Islet of Langerhans (tissue), 1 donor: Measurements from ENCODE around the gene CMTR1.

ENCODE experiments used
- FAIRE-seq: peaks from one replicate; lab custom pipeline; 2011; peaks lifted over from hg19 to GRCh38; lab: Jason Lieb, UNC

Gene CMTR1

DNA sequence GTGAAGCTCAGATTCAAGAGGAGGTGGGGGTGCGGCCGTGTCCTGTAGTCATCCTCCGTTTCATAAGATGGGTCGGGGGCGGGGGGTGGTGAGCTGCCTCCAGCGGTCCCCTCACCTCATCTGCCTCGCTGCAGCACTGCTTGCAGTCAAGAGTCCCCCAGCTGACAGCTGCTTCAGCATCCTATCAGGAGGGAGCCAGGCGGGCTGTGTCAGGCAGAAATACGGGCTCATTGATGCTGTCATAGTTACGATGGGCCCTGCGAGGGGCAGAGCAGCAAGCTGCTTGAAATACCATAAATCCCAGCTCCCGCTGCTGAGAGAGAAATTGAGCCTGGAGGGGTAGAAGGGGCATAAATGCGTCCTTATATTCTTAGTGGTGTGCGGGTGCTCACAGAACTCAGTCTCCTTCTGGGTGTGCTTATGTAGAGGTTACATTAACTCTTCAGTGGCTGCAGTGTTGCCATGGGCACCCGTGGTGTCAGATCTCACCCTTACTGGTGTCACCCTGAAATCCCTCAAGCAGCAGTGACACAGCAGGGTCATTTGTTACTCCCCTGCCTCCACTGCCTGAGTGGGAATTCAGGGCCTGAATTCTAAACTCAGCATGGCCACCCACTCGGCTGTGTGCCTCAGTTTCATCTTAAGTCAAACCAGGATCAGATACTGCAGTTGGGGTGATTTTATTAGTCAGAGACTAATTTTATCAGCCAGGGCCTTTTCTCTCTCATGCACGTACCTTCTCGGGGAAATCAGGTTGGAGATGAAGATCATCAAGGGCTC is 44.8 kb downstream of the CMTR1 start:
- no peak for FAIRE-seq

DNA sequence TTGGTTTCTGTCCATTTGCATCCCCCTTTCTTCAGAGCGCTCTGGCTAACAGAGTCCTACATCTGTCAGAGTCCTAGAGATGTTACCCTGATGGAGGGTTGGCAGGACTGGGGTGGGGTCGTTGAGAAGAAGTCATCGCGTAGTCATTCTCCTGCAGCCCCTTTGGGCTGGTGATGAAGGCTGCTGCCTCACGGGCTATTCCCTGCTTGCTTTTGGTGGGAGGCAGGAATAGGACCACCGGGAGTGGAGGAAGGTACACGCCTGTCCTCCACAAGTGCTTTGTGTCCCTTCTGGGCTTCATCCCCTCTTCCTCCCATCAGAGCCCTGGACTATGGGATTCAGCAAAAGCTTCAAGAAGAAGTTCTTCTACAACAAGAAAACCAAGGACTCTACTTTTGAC is 45.8 kb downstream of the CMTR1 start:
- FAIRE-seq, result no peak

DNA sequence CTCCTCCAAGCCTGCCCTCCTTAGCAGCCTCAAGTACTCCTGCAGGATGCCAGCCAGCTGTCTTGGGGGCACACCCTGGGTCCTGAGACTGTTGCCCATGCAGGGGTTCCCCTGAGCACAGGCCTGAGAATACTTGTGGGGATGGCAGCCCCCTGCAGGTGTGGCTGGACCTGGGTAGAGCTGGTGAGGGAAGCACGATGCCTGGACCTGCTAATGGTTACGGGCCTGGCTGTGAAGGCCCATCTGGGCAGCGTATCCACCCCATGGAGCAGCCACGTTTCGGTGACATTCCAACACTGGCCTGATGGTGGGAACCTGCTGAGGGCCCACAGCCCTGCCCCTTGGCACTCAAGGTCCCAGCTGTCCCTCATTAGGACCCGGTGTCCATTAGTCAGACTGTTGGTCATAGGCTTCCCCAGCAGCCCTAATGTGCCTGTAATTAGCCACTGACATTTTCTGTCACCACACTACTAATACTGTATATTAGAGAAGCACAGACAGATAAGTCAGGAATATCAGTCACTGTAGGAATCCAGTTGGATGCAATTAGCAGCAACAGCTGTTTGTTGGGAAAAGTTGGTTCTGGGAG is 46.3 kb downstream of the CMTR1 start:
- no peak for FAIRE-seq

DNA sequence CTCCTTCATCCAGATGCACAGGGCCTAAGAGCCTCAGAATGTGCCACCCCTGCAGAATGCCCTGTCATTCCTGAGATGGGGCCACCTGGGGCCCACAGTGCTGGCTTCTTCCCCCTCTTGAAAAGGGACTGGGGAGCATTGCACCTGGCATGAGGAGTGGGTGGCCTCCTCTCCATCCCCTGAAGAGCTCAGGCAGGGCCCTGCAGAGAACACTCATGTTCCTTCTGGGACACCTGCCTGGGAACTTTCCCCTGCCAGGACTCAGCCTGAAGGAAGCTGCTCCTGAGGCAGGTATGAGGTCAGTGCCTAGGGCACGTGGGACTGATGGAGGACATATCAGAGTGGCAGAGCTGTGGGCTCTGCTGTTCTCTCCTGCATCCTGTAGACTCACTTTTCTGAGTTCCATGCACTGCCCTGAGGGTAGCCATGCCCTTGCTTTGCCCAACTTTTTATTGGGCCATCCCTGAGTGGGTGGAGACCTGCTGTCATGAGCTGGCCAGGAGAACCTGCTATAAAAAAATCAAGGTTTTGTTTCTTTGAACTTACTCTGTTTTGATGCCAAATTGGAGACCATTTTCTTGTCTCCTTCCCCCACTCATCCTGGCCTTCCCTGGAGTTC is 47.2 kb downstream of the CMTR1 start:
- no peak for FAIRE-seq

DNA sequence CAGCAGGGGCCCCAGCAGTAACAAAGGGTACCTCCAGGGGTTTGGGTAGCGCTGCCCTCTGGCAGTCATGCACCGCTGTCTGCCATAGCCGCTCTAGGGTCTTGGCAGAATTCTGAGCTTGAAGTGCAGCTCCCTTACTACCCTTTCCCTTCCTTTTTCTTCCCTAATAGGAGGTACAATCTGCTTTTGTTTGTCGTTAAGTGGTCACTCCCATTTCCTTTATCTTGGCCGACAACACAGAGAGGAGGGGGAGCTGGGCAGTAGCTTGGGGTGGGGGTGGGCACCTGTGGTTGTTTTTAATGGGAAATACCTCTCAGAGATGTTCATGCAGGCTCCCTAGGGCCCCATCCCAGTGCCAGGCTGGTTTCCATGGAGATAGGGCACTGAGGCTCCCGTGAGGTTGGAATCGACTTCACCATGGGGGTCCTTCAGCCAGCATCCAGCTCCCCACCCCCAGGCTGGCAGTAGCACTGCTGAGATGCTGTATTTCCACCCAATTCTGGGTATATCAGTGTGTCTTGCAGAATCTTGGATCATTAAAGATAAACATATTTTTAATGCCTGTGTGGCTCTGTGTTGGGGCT is 48.0 kb downstream of the CMTR1 start:
- no peak for FAIRE-seq

DNA sequence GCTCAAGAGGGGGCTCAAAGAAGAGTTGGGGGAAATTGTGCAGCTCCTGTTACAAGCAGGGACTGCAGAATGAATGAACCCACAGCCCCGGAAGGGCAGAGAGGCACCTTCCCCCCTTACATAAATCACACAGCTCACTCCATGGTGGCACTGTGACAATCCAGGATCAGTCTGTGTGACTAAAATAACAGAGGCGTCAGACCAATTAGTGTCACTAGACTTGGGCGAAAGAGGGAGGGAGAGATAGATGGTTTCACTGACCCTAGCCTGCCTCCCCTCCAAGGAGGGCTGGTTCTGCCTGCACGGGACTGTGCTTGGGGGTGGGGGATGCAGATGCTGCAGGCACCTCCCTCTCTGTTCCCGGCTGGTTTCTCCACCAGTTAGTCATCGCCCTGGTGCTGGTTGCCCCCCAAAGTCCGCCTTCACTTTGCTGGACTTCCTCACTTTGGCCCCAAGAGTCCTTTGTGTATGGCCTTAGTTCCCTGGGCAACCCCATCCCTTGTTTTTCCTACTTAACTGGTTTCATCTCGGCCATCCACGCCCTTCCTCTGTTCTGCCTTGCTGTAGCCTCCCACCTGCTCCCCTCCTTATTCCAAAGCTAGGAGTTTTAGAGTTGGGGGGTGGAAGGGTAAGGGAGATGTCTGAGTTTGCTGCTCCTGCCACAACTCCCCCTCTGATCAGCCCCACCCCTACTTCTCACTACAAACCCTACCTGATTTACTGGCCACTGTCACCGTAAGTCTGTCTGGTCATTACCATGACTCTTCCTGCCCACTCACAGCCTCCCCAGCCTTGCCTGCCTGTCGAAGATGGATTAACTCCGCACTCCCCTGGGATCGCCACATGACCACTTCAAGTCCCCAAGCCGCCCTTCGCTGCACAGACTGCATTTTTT is 48.9 kb downstream of the CMTR1 start:
- no peak for FAIRE-seq

DNA sequence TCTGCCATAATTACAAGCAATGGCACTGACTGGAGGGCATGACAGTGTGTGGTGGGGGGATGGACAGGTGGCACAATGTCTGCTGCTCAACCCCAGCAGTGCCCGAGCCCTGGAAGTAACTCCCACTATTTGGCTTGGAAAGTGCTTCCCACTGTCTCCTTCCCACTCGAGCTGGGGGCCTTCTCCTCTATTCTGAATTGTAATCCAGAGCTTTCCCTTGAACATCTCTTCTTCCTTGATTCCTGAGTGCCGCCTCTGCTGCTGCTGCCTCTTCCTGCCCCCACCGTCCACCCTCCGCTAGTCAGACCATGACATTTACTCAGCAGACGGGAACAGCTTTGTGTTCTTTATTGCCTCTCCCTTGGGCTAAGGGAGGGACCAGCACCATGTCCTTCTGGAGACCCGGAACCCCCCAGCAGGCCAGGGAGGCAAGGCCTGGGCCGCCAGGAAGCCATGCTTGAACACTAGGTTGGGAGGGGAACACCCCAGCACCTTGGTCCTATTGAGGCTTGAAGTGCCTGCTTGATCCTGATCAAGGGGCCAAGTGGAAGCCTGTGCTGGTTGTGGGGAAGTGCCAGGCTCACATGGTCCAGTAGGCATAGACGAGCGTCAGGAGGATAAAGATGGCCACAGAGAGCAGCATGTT is 49.7 kb downstream of the CMTR1 start:
- no peak for FAIRE-seq

DNA sequence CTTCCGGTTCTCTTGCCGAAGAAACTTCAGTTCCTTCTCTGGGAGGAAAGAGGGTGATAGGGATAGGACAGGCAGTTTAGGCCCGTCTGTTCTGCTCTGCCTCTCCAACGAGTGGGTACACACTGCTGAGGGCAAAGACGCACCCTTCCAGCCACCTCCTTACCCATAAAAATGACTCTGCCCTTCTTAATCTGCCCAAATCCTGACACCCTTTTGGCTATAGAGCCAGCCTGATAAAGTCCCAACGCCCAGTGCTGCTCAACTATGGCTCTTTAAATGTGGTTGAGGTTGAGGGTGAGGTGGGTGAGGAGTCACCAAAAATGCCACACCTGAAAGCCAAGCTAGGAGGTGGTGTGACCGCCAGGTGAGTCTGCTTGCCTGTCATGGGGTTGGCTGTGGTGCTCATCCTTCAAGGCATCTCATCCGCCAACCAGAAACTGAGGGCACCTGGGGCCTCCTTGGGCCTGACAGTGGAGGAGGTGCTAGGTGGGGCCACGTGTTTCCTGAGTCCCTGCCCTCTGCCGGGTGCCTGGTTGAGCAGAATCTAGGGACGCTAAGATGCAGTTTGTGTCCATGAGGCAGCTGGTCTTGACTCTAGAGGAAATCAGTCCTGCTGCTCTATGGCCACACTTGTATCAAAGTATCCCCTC is 50.4 kb downstream of the CMTR1 start:
- FAIRE-seq, result no peak

DNA sequence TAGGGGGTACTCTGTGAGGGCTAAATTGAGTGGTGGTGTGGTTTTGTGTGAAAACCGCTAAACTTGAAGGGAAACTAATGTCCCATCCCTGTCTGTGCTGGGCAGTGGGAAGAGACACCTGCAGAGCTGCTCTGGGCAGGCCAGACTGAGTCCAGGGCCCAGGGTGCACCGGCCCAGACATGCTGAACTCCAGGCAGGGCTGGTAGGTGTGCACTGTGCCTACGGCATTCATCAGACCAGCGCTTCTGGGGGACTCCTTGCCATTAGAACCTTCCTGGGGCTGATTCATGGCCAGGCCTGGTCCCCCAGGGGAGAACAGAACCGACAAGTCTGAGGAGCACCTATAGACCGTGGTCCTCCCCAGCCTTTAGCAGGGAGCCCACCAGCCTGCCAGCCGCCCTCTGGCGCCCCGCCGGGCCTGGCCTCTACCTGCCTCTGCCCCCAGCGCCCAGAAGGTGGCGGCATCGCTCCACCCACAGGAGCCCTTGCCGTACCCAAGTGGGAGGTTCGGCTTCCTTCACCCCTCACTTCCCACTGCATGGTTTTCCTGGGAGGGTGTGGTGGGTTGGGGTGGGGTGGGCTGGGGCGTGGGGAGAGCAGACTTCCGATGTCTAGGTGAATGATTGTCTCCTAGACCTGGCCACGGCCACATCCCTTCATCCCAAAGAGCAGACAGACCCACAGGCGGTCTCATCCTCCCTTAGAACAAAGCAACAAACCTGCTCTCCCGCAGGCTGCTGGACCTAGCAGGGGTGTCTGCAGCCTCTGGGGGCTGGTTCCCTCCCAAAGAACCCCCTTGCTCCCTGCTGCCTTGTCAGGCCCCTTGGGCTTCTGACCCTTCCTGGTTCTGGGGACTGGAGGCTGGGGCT is 51.1 kb downstream of the CMTR1 start:
- FAIRE-seq, result no peak

DNA sequence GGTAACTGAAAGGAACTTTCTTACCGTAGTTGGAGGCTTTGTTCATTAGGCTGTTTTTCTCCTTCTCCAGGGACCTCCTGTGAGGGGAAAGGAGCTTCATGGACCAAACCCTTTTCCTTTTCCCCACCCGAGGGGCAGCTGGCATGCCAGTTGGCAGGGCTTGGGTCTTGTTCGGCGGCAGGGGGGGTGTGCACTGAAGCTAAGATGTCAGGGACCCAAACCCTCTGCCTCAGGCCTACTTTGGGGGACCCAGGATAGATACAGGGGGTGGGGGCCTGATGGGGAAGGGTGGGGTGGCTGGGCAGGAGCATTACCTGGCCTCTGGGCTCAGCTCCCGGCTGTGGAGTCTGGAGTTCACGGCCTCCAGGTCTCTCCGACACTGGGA is 51.8 kb downstream of the CMTR1 start:
- FAIRE-seq, result no peak

DNA sequence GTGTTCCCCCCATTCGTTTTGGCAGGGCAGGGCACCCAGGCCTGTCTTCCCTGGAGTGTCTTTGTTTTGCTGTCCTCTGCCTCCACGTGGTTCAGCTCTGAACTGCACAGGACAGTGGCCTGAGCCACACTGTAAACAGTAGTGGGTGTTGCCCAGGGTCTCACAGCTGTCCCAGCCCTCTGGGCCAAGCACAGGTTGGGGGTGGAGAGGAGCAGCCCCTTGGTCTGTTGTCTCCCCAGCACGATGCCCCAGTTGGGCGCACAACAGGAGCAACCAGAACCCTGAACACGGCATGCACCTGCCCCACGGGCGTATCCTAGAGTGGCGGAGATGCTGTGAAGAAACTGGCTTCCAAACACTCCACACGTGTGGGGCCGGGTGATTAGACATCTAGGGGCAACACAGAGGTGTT is 52.3 kb downstream of the CMTR1 start:
- no peak for FAIRE-seq

DNA sequence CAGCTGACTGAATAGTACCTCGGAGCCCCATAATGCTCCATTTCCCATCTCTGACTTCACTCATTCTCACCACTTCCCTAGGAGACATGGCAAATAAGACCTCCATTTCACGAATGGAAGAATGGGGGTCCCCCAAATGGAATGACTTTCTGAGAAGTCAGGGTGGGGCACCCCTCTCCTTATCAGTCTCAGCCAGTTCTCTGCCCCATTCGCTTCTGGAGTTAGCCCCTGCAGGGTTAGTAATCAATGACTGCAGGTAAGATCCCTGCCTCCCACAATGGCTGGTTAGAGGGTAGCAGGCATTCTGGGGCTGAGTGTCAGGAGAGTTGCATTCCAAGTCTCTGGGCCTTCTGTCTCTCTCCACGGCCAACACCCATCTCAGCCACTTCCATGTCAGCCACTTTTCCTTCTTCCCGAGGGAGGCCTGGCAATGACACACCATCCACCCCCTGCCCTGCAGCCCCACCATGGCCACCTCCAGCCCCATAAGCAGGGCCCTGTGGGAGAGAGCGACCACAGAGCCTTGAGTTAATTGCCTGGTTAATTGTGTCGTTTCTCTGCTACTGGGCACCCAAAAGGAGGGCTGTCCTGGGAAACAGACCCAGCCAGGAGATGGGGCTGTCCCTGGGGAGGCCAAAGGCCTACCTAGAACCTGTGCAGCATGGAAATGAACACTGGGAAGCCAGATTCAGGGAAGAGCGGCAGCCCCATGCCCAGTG is 53.3 kb downstream of the CMTR1 start:
- FAIRE-seq, result no peak

DNA sequence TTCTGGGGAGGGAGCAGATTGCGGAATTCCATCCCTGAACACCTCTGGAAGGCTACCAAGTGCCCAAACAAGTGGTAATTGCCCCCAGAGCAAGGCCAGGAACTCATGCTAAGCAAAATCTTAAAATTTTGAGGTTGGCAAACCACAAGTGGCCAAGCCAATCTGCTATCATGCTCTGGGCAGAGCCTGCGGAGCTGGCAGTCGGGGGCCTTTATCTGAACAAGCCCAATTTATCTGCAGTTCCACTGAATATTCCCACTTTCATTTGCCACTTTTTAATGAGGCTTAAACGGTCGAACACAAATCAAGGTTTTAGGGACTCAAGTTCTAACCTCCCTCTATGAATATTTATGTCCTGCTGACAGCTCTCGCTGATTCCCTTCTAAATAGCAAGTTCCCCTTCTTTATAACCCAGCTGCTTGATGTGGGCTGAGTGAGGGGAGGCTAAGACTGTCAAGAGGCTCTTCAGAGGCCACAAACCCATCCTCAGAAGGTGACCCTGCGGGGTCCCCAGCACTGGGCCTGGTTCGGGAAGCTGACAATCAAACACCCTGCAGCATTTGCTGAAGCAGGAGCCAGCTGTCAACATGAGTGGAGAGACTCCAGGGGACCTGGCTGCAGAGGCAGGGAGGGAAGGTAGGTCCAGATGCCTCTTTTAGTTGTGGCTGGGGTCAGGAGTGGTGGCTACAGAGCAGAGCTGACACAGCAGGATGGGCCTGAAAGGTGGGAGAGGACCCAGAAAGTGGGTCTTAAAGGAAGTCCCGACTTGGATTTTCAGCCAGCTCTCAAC is 54.8 kb downstream of the CMTR1 start:
- FAIRE-seq, result no peak

DNA sequence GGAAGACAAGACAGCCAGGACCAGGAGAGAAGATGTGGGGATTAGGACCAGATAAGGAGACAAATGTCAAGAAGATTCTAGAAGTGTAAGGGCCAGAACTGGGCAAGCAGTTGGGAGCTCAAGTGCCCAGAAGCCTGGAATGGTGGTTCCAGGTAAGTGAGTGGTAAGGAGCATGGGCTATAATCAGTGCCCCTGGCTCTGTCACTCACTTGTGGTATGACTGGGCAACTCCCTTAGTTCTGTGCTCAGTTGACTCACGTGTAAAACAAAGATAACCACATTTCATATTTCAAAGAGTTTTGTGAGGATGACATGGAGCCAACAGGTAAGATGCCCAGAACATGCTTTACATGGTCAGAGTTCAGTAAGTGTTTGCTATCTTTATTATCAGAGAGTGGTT is 55.5 kb downstream of the CMTR1 start:
- no peak for FAIRE-seq

DNA sequence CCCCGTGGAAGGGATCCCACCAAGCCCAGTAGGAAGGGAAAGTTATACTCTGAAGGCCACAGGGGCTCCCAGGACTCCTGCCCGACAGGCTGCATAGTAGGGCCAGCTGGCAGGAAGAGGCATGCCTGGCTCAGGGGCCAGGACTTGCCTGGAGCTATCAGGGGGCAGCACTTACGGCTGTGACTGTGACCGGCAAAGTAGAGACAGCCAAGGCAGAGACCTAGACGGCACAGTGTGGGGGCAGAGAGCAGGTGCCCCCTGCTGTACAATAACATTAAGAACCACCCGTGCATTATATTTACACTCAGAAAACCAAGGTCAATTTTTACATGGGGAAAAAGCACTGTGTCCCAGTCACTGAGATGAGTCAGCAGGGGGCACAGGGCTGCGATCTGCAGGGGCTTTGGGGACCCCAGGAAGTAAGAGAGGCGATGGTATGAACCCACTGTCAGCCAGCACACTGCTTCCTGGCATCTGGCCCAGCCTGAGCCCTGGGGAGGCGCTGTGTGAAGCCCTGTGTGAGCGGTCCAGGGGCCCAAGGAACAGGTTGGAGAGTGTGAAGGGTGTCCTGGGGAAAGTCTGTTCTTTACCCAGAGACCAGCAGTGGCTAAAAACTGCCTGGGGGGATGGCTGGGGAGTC is 56.8 kb downstream of the CMTR1 start:
- no peak for FAIRE-seq

DNA sequence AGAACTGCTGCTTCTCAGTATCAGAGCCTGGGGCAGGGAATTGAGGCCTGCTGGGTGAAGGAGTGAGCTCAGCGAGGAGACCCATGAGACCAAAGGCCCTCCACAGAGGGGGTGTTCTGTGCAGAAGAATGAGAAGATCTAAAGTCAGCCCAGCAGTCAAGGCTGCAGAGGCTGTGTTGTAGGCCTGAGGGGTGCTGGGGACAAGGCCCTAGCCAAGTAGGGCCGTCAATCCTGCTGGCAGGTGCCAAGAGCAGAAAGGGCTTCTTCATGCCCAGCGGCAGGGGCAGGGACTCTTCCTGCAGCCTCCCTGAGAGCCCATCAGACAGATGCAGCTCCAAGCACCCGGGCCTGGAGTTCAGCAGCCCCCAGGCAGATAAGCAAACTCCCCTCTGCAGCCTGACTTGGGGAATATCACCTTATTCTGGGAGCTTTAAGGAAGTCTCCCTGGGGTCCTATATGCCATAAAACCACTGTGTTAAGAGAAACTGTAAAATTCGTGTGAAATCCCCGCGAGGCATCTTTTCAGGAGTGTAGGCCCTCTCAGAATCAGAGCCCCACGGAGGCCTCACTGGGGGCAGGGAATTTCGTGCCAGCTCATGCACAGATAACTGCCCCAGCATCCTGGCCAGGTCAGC is 57.6 kb downstream of the CMTR1 start:
- no peak for FAIRE-seq

DNA sequence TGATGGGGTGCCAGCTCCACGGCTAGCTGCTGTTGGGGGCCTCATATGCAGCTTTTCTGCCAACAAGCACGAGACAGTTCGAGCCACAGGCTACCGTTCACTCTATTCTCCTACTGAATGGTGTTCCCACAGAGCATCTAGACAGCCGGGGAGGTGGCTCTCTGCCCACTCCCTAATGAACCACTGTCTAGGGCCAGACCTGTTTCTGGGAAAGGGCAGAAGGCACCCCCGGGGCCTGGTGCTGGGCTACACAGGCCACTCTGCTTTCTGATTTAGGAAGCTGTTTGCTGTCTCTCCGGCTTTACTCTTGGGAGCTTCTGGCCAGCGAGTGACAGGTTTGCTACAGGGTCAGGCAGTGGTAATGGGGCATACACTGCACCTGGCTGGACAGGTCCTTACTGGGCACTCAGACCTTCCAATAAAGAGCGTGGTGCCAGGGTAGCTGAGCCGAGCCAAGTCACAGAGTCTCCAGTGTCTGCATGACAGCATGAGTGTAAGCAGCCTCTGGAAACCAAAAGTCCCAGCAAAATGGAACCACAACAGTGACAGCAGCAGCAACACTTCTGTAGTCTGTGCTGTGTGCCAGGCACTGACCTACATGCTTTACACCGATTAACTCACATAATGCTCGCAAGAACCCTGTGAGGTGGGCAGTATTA is 58.3 kb downstream of the CMTR1 start:
- no peak for FAIRE-seq
